ENCODE measurements around the gene CCDC150. TPM values are rescaled to one million over a fixed set of nuclear protein-coding genes. Genes with fewer than 3 reads are reported as not detected.

CCDC150 gene
- total RNA-seq, 1 donor from 2014 or later: 1.5 TPM

GRCh38 chr2:196592911-196593881 lies 46.3 kb upstream of the CCDC150 start, which contains the start of gene HECW2:
HECW2 (minus strand) TSS chr2:196593554.
- Histone ChIP-seq H3K4me3 (peak within 1 kb of the TSS; percentile 65), H3K27ac (peak within 1 kb of the TSS; percentile 65), H3K9me3 (no peaks in the 10 kb centered on the region), H3K4me1 (peaks cover 6% of the 10 kb centered on the region), H3K36me3 (no peaks in the 10 kb centered on the region), H3K27me3 (ENCODE audit: low read depth) (peaks cover 33% of the 10 kb centered on the region)
- peak; percentile 50 for DNase-seq
- ATAC-seq: peak; percentile 58 to 78
- no peak for TF ChIP-seq CTCF (IDR thresholded peaks at IDR 0.05)
- intact Hi-C loops (cut with DNase I): no loop called here

GRCh38 chr2:196594158-196594557 lies 45.4 kb upstream of the CCDC150 start:
- Histone ChIP-seq H3K36me3 (no peaks in the 10 kb centered on the region), H3K4me3 (no peak overlapping the region), H3K9me3 (no peaks in the 10 kb centered on the region), H3K27me3 (ENCODE audit: low read depth) (peaks cover 33% of the 10 kb centered on the region), H3K4me1 (peaks cover 6% of the 10 kb centered on the region), H3K27ac (no peak overlapping the region)
- TF ChIP-seq CTCF (IDR thresholded peaks at IDR 0.05): no peak
- ATAC-seq: no peak
- no peak for DNase-seq
- intact Hi-C loops (cut with DNase I): no loop called here

GRCh38 chr2:196597531-196597930 lies 42.0 kb upstream of the CCDC150 start:
- Histone ChIP-seq H3K9me3 (no peaks in the 10 kb centered on the region), H3K4me3 (no peak overlapping the region), H3K4me1 (no peaks in the 10 kb centered on the region), H3K27ac (no peak overlapping the region), H3K36me3 (no peaks in the 10 kb centered on the region), H3K27me3 (ENCODE audit: low read depth) (peaks cover 17% of the 10 kb centered on the region)
- no peak for DNase-seq
- no peak for ATAC-seq
- no peak for TF ChIP-seq CTCF (IDR thresholded peaks at IDR 0.05)
- intact Hi-C loops (cut with DNase I): no loop called here

GRCh38 chr2:196598412-196598811 lies 41.1 kb upstream of the CCDC150 start:
- Histone ChIP-seq H3K9me3 (no peaks in the 10 kb centered on the region), H3K4me1 (no peaks in the 10 kb centered on the region), H3K27ac (no peak overlapping the region), H3K36me3 (no peaks in the 10 kb centered on the region), H3K27me3 (ENCODE audit: low read depth) (peaks cover 15% of the 10 kb centered on the region), H3K4me3 (no peak overlapping the region)
- DNase-seq (no peak), ATAC-seq (no peak)
- intact Hi-C loops (cut with DNase I): no loop called here
- no peak for TF ChIP-seq CTCF (IDR thresholded peaks at IDR 0.05)

GRCh38 chr2:196598846-196599245 lies 40.7 kb upstream of the CCDC150 start:
- no peak for ATAC-seq
- H3K27ac ChIP-seq: no peak overlapping the region
- no peaks in the 10 kb centered on the region for H3K4me1 ChIP-seq
- H3K36me3 ChIP-seq: no peaks in the 10 kb centered on the region
- DNase-seq: no peak
- intact Hi-C loops (cut with DNase I): no loop called here
- H3K27me3 ChIP-seq (ENCODE audit: low read depth): peaks cover 10% of the 10 kb centered on the region
- no peak overlapping the region for H3K4me3 ChIP-seq
- no peaks in the 10 kb centered on the region for H3K9me3 ChIP-seq
- no peak for TF ChIP-seq CTCF (IDR thresholded peaks at IDR 0.05)
